ENCODE measurements around the gene RABL3. TPM values are rescaled to one million over a fixed set of nuclear protein-coding genes. Genes with fewer than 3 reads are reported as not detected.

The RABL3 gene
- total and polyA plus RNA-seq, 2 of the 13 experiments (the other 11 are each of a cell fraction or from before 2014, with no cell fraction given), result 4.8 to 31.9 TPM

GRCh38 chr3:120742849-120743365, 591 bp upstream of the RABL3 start (continued):
- TF ChIP-seq, protein P1, sequence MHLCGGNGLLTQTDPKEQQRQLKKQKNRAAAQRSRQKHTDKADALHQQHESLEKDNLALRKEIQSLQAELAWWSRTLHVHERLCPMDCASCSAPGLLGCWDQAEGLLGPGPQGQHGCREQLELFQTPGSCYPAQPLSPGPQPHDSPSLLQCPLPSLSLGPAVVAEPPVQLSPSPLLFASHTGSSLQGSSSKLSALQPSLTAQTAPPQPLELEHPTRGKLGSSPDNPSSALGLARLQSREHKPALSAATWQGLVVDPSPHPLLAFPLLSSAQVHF (CRISPR knock-in tag; IDR thresholded peaks at IDR 0.05), result no peak
- TF ChIP-seq ZNF101 (CRISPR knock-in tag; IDR thresholded peaks at IDR 0.05; ENCODE audit: borderline replicate concordance, low read depth), result no peak
- no peak for TF ChIP-seq ZBTB49 (CRISPR knock-in tag; IDR thresholded peaks at IDR 0.05; ENCODE audit: borderline replicate concordance)
- no peak for TF ChIP-seq SOX5 (CRISPR knock-in tag; IDR thresholded peaks at IDR 0.05; ENCODE audit: borderline replicate concordance)
- no peak for TF ChIP-seq NFAT5 (CRISPR knock-in tag; IDR thresholded peaks at IDR 0.05)
- TF ChIP-seq BRCA1 (CRISPR knock-in tag; IDR thresholded peaks at IDR 0.05), result no peak
- TF ChIP-seq ZNF547 (CRISPR knock-in tag; IDR thresholded peaks at IDR 0.05), result 0 out of 2 replicates have a peak, but pooled peaks have one; percentile 4
- TF ChIP-seq PRDM15 (CRISPR knock-in tag; IDR thresholded peaks at IDR 0.05), result 0 out of 2 replicates have a peak, but pooled peaks have one; percentile 17
- TF ChIP-seq, protein P2, sequence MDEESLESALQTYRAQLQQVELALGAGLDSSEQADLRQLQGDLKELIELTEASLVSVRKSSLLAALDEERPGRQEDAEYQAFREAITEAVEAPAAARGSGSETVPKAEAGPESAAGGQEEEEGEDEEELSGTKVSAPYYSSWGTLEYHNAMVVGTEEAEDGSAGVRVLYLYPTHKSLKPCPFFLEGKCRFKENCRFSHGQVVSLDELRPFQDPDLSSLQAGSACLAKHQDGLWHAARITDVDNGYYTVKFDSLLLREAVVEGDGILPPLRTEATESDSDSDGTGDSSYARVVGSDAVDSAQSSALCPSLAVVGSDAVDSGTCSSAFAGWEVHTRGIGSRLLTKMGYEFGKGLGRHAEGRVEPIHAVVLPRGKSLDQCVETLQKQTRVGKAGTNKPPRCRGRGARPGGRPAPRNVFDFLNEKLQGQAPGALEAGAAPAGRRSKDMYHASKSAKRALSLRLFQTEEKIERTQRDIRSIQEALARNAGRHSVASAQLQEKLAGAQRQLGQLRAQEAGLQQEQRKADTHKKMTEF (CRISPR knock-in tag; IDR thresholded peaks at IDR 0.05), result no peak
- TF ChIP-seq SMAD1 (CRISPR knock-in tag; IDR thresholded peaks at IDR 0.05; ENCODE audit: borderline replicate concordance, low read depth), result 0 out of 2 replicates have a peak, but pooled peaks have one; percentile 12
- no peak for TF ChIP-seq ZMAT5 (CRISPR knock-in tag; IDR thresholded peaks at IDR 0.05; ENCODE audit: borderline replicate concordance, low read depth)
- no peak for TF ChIP-seq POLR2G (IDR thresholded peaks at IDR 0.05; ENCODE audit: low read depth, low read length)

All from HepG2 (cell line).